Renal cortex interstitium (tissue), 15 donors: ENCODE data around the gene SRP14. TPM values are rescaled to one million over a fixed set of nuclear protein-coding genes. Genes with fewer than 3 reads are reported as not detected.
"Not testable (repeated sequence)": the region's sequence is repeated elsewhere in the genome, so short reads cannot be mapped to it uniquely, and the experiment has no call there.

Experiments
- DNase-seq, 11 donors: peaks; one replicate each; pipeline ENCODE4 v3.0.0-alpha.2; 2013; ENCODE audit warnings: low read depth in 9 of 11, low spot score in 4 of 11; ENCODE audit errors: extremely low read depth in 1 of 11
- long read RNA-seq, 16 experiments: transcript quantifications; one replicate each; lab custom pipeline, GENCODE V29; 2026
- polyA plus RNA-seq, 3 donors: library from polyadenylated mRNA; unstranded; fragments of 120-200 nt; gene quantifications; one replicate each; pipeline ENCODE4 v1.2.1, GENCODE V29; 2013; ENCODE audit not compliant: insufficient read length in 3 of 3

Gene SRP14
- polyA plus RNA-seq: 100 to 1,000 TPM; 519 to 629 (median 535) TPM
- long read RNA-seq, donor 1, transcript SRP14-205 (4 exons, 578 nt): minor isoform, 7 of 470 reads
- long read RNA-seq, donor 1, transcript SRP14-204 (4 exons, 780 nt): minor isoform, 31 of 470 reads
- long read RNA-seq, donor 1, transcript SRP14-201 (5 exons, 1,077 nt): major isoform, 362 of 470 reads
- long read RNA-seq, donor 1, partial matches to known transcripts: 37 of 470 reads
- long read RNA-seq, donor 1, other reads (novel, unspliced or antisense): 33 of 470 reads
- long read RNA-seq, donor 2, transcript SRP14-204 (4 exons, 780 nt): minor isoform, 28 of 503 reads
- long read RNA-seq, donor 2, transcript SRP14-205 (4 exons, 578 nt): minor isoform, 8 of 503 reads
- long read RNA-seq, donor 2, transcript SRP14-201 (5 exons, 1,077 nt): major isoform, 412 of 503 reads
- long read RNA-seq, donor 2, partial matches to known transcripts: 23 of 503 reads
- long read RNA-seq, donor 2, other reads (novel, unspliced or antisense): 29 of 503 reads
- long read RNA-seq, donor 3, transcript SRP14-204 (4 exons, 780 nt): minor isoform, 32 of 791 reads
- long read RNA-seq, donor 3, transcript SRP14-205 (4 exons, 578 nt): minor isoform, 7 of 791 reads
- long read RNA-seq, donor 3, transcript SRP14-201 (5 exons, 1,077 nt): major isoform, 576 of 791 reads
- long read RNA-seq, donor 3, partial matches to known transcripts: 102 of 791 reads
- long read RNA-seq, donor 3, other reads (novel, unspliced or antisense): 69 of 791 reads
- long read RNA-seq, donor 4, transcript SRP14-204 (4 exons, 780 nt): minor isoform, 13 of 392 reads
- long read RNA-seq, donor 4, transcript SRP14-201 (5 exons, 1,077 nt): major isoform, 332 of 392 reads
- long read RNA-seq, donor 4, partial matches to known transcripts: 14 of 392 reads
- long read RNA-seq, donor 4, other reads (novel, unspliced or antisense): 30 of 392 reads
- long read RNA-seq, donor 5: 0 reads
- long read RNA-seq, donor 6, transcript SRP14-205 (4 exons, 578 nt): minor isoform, 8 of 515 reads
- long read RNA-seq, donor 6, transcript SRP14-204 (4 exons, 780 nt): minor isoform, 35 of 515 reads
- long read RNA-seq, donor 6, transcript SRP14-201 (5 exons, 1,077 nt): major isoform, 398 of 515 reads
- long read RNA-seq, donor 6, partial matches to known transcripts: 31 of 515 reads
- long read RNA-seq, donor 6, other reads (novel, unspliced or antisense): 42 of 515 reads
- long read RNA-seq, donor 7, transcript SRP14-201 (5 exons, 1,077 nt): major isoform, 577 of 713 reads
- long read RNA-seq, donor 7, transcript SRP14-205 (4 exons, 578 nt): minor isoform, 10 of 713 reads
- long read RNA-seq, donor 7, transcript SRP14-204 (4 exons, 780 nt): minor isoform, 30 of 713 reads
- long read RNA-seq, donor 7, partial matches to known transcripts: 38 of 713 reads
- long read RNA-seq, donor 7, other reads (novel, unspliced or antisense): 57 of 713 reads
- long read RNA-seq, donor 8: 0 reads
- long read RNA-seq, donor 9, transcript SRP14-204 (4 exons, 780 nt): minor isoform, 27 of 426 reads
- long read RNA-seq, donor 9, transcript SRP14-201 (5 exons, 1,077 nt): major isoform, 376 of 426 reads
- long read RNA-seq, donor 9, partial matches to known transcripts: 0 of 426 reads
- long read RNA-seq, donor 9, other reads (novel, unspliced or antisense): 21 of 426 reads
- long read RNA-seq, donor 10, transcript SRP14-201 (5 exons, 1,077 nt): major isoform, 537 of 694 reads
- long read RNA-seq, donor 10, transcript SRP14-205 (4 exons, 578 nt): minor isoform, 9 of 694 reads
- long read RNA-seq, donor 10, transcript SRP14-204 (4 exons, 780 nt): minor isoform, 38 of 694 reads
- long read RNA-seq, donor 10, partial matches to known transcripts: 45 of 694 reads
- long read RNA-seq, donor 10, other reads (novel, unspliced or antisense): 65 of 694 reads
- long read RNA-seq, donor 11, transcript SRP14-201 (5 exons, 1,077 nt): major isoform, 276 of 347 reads
- long read RNA-seq, donor 11, transcript SRP14-204 (4 exons, 780 nt): minor isoform, 20 of 347 reads
- long read RNA-seq, donor 11, partial matches to known transcripts: 33 of 347 reads
- long read RNA-seq, donor 11, other reads (novel, unspliced or antisense): 13 of 347 reads
- long read RNA-seq, donor 12, transcript SRP14-201 (5 exons, 1,077 nt): major isoform, 216 of 266 reads
- long read RNA-seq, donor 12, transcript SRP14-204 (4 exons, 780 nt): minor isoform, 28 of 266 reads
- long read RNA-seq, donor 12, partial matches to known transcripts: 10 of 266 reads
- long read RNA-seq, donor 12, other reads (novel, unspliced or antisense): 10 of 266 reads
- long read RNA-seq, donor 13: 0 reads
- long read RNA-seq, donor 14, transcript SRP14-201 (5 exons, 1,077 nt): major isoform, 416 of 494 reads
- long read RNA-seq, donor 14, transcript SRP14-204 (4 exons, 780 nt): minor isoform, 14 of 494 reads
- long read RNA-seq, donor 14, partial matches to known transcripts: 18 of 494 reads
- long read RNA-seq, donor 14, other reads (novel, unspliced or antisense): 44 of 494 reads
- long read RNA-seq, donor 15, transcript SRP14-201 (5 exons, 1,077 nt): major isoform, 176 of 203 reads
- long read RNA-seq, donor 15, transcript SRP14-204 (4 exons, 780 nt): minor isoform, 9 of 203 reads
- long read RNA-seq, donor 15, partial matches to known transcripts: 6 of 203 reads
- long read RNA-seq, donor 15, other reads (novel, unspliced or antisense): 8 of 203 reads
- long read RNA-seq, donor 16, transcript SRP14-204 (4 exons, 780 nt): minor isoform, 39 of 1,018 reads
- long read RNA-seq, donor 16, transcript SRP14-201 (5 exons, 1,077 nt): major isoform, 820 of 1,018 reads
- long read RNA-seq, donor 16, transcript SRP14-205 (4 exons, 578 nt): minor isoform, 7 of 1,018 reads
- long read RNA-seq, donor 16, partial matches to known transcripts: 52 of 1,018 reads
- long read RNA-seq, donor 16, other reads (novel, unspliced or antisense): 98 of 1,018 reads

- DNase-seq: peak; percentile 87 to 97 (median 93)
Measured at GRCh38 chr15:40038638-40039543, at the start of gene SRP14. Gene SRP14 (minus strand): TSS chr15:40039181. CDS start chr15:40039116, 65 bp downstream.

- DNase-seq: no peak
Measured at GRCh38 chr15:40087991-40088928, 49.3 kb upstream of the SRP14 start.

GRCh38 chr15:40087068-40087810, 48.3 kb upstream of the SRP14 start:
- DNase-seq: no peak

- DNase-seq: no peak
Measured at GRCh38 chr15:40085266-40085665, 46.3 kb upstream of the SRP14 start.

GRCh38 chr15:40084650-40085049, 45.7 kb upstream of the SRP14 start:
- DNase-seq: no peak

- DNase-seq: no peak
Measured at GRCh38 chr15:40082195-40082883, 43.4 kb upstream of the SRP14 start.

- DNase-seq: peak in 5 of 11 donors; percentile 44 to 80 (median 76)
Measured at GRCh38 chr15:40081691-40082194, 42.8 kb upstream of the SRP14 start.

GRCh38 chr15:40080847-40081246, 41.9 kb upstream of the SRP14 start:
- no peak for DNase-seq

GRCh38 chr15:40080104-40080503, 41.1 kb upstream of the SRP14 start:
- DNase-seq: no peak

- DNase-seq: no peak
Measured at GRCh38 chr15:40079456-40079855, 40.5 kb upstream of the SRP14 start.

- no peak for DNase-seq
Measured at GRCh38 chr15:40075298-40076044, 36.5 kb upstream of the SRP14 start.

- DNase-seq: not testable (repeated sequence)
Measured at GRCh38 chr15:40074656-40075055, 35.7 kb upstream of the SRP14 start.
